ENCODE measurements around the gene PSMF1. TPM values are rescaled to one million over a fixed set of nuclear protein-coding genes. Genes with fewer than 3 reads are reported as not detected.
A peak's percentile ranks its signal among the peaks of the same experiment; 100 is the strongest.

The PSMF1 gene
- total RNA-seq, 1 donor from 2014 or later = 133 TPM

GRCh38 chr20:1108437-1108920 lies 9.9 kb upstream of the PSMF1 start:
- Histone ChIP-seq H3K27ac (ENCODE audit: low read depth, low read length) (no peak overlapping the region), H3K4me1 (ENCODE audit: insufficient read depth, low read length) (no peaks in the 10 kb centered on the region), H3K4me2 (ENCODE audit: low read length) (no peak overlapping the region), H3K9ac (ENCODE audit: low read length) (no peak overlapping the region), H2AFZ (ENCODE audit: low read depth, low read length) (no peak overlapping the region), H3K9me3 (ENCODE audit: insufficient read depth, low read depth, low read length) (no peaks in the 10 kb centered on the region), H3K4me3 (ENCODE audit: insufficient read depth, low read depth, low read length) (no peak overlapping the region), H3K79me2 (ENCODE audit: insufficient read depth, low read length) (no peaks in the 10 kb centered on the region), H3K27me3 (ENCODE audit: insufficient read depth, low read length) (no peaks in the 10 kb centered on the region), H4K20me1 (ENCODE audit: insufficient read depth, low read length) (peaks cover 9% of the 10 kb centered on the region), H3K36me3 (ENCODE audit: insufficient read depth, low read length) (no peaks in the 10 kb centered on the region)
- Mint-ChIP-seq H3K27me3 (ENCODE audit: low read depth, unreplicated experiment) (peaks cover 9% of the 10 kb centered on the region), H3K27ac (ENCODE audit: unreplicated experiment) (no peak overlapping the region), H3K4me1 (ENCODE audit: low read depth, unreplicated experiment) (no peaks in the 10 kb centered on the region), H3K36me3 (ENCODE audit: low read depth, unreplicated experiment) (no peaks in the 10 kb centered on the region), H3K9me3 (ENCODE audit: unreplicated experiment) (no peaks in the 10 kb centered on the region), H3K4me3 (ENCODE audit: unreplicated experiment) (no peak overlapping the region)
- no peak for FAIRE-seq
- DNase-seq (ENCODE audit: low read depth) = no peak
- TF ChIP-seq CTCF (IDR thresholded peaks at IDR 0.05; ENCODE audit: insufficient read depth, low read depth, low read length) (peak; percentile 53), EZH2 (IDR thresholded peaks at IDR 0.05; ENCODE audit: insufficient read depth, low read length) (no peak)

GRCh38 chr20:1112908-1113307 lies 5.5 kb upstream of the PSMF1 start:
- Histone ChIP-seq H3K27ac (ENCODE audit: low read depth, low read length) (no peak overlapping the region), H4K20me1 (ENCODE audit: insufficient read depth, low read length) (peaks cover 4% of the 10 kb centered on the region), H3K27me3 (ENCODE audit: insufficient read depth, low read length) (no peaks in the 10 kb centered on the region), H3K9me3 (ENCODE audit: insufficient read depth, low read depth, low read length) (no peaks in the 10 kb centered on the region), H3K36me3 (ENCODE audit: insufficient read depth, low read length) (no peaks in the 10 kb centered on the region), H3K79me2 (ENCODE audit: insufficient read depth, low read length) (peaks cover 2% of the 10 kb centered on the region), H3K4me2 (ENCODE audit: low read length) (no peak overlapping the region), H2AFZ (ENCODE audit: low read depth, low read length) (no peak overlapping the region), H3K4me1 (ENCODE audit: insufficient read depth, low read length) (peaks cover under 1% of the 10 kb centered on the region), H3K4me3 (ENCODE audit: insufficient read depth, low read depth, low read length) (no peak overlapping the region), H3K9ac (ENCODE audit: low read length) (no peak overlapping the region)
- Mint-ChIP-seq H3K9me3 (ENCODE audit: unreplicated experiment) (no peaks in the 10 kb centered on the region), H3K27me3 (ENCODE audit: low read depth, unreplicated experiment) (peaks cover 2% of the 10 kb centered on the region), H3K4me1 (ENCODE audit: low read depth, unreplicated experiment) (peaks cover 2% of the 10 kb centered on the region), H3K4me3 (ENCODE audit: unreplicated experiment) (no peak overlapping the region), H3K27ac (ENCODE audit: unreplicated experiment) (no peak overlapping the region), H3K36me3 (ENCODE audit: low read depth, unreplicated experiment) (no peaks in the 10 kb centered on the region)
- FAIRE-seq (no peak), DNase-seq (ENCODE audit: low read depth) (no peak)
- no peak for TF ChIP-seq CTCF (IDR thresholded peaks at IDR 0.05; ENCODE audit: insufficient read depth, low read depth, low read length)
- TF ChIP-seq EZH2 (IDR thresholded peaks at IDR 0.05; ENCODE audit: insufficient read depth, low read length) = no peak

- Mint-ChIP-seq H3K27ac (ENCODE audit: unreplicated experiment) (peak overlapping the region; percentile 41), H3K27me3 (ENCODE audit: low read depth, unreplicated experiment) (no peaks in the 10 kb centered on the region), H3K4me3 (ENCODE audit: unreplicated experiment) (peak overlapping the region; percentile 100), H3K9me3 (ENCODE audit: unreplicated experiment) (no peaks in the 10 kb centered on the region), H3K36me3 (ENCODE audit: low read depth, unreplicated experiment) (peaks cover 1% of the 10 kb centered on the region), H3K4me1 (ENCODE audit: low read depth, unreplicated experiment) (peaks cover 25% of the 10 kb centered on the region)
- Histone ChIP-seq H3K27ac (ENCODE audit: low read depth, low read length) (peak overlapping the region; percentile 32), H3K9me3 (ENCODE audit: insufficient read depth, low read depth, low read length) (no peaks in the 10 kb centered on the region), H3K27me3 (ENCODE audit: insufficient read depth, low read length) (no peaks in the 10 kb centered on the region), H3K79me2 (ENCODE audit: insufficient read depth, low read length) (peaks cover 52% of the 10 kb centered on the region), H3K4me3 (ENCODE audit: insufficient read depth, low read depth, low read length) (peak overlapping the region; percentile 96), H3K9ac (ENCODE audit: low read length) (peak overlapping the region; percentile 95), H3K4me2 (ENCODE audit: low read length) (peak overlapping the region; percentile 93), H3K4me1 (ENCODE audit: insufficient read depth, low read length) (peaks cover 12% of the 10 kb centered on the region), H2AFZ (ENCODE audit: low read depth, low read length) (peak overlapping the region; percentile 92), H4K20me1 (ENCODE audit: insufficient read depth, low read length) (peaks cover 34% of the 10 kb centered on the region), H3K36me3 (ENCODE audit: insufficient read depth, low read length) (no peaks in the 10 kb centered on the region)
- no peak for DNase-seq (ENCODE audit: low read depth)
- no peak for FAIRE-seq
- no peak for TF ChIP-seq EZH2 (IDR thresholded peaks at IDR 0.05; ENCODE audit: insufficient read depth, low read length)
- no peak for TF ChIP-seq CTCF (IDR thresholded peaks at IDR 0.05; ENCODE audit: insufficient read depth, low read depth, low read length)
Observed at GRCh38 chr20:1118004-1118335, 432 bp upstream of the PSMF1 start.
